Stimulated activated CD8-positive, alpha-beta memory T cell treated with anti-CD3 and anti-CD28 coated beads, Interleukin-15, amount 100 ng/mL, for 4 hours (primary cell): ENCODE measurements around the gene DCT.

ENCODE experiments used
- DNase-seq, 2 donors: peaks; one replicate each; pipeline ENCODE4 v3.0.0-alpha.2; 2020; ENCODE audit warnings: low read depth in 2 of 2

Gene DCT

DNA sequence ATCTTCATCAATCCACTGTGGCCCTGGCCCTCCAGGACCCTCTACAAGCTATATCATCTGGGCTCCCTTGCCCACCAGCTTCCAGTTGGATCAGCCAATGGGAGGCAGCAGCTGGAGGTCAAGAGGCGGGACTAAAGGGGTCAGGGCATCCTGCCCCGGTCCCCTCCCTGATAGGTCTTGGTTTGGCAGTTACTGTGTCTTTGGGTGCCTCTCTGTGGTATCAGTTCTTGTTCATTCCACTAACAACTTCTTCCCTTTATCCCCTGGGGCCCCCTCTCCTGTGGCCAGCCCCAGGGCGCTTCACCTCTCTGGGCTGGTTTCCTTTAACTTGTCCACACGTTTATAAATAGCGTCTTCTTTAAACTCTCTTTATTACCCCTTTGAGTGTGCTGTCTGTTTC, 83.6 kb downstream of the DCT start:
- no peak for DNase-seq

DNA sequence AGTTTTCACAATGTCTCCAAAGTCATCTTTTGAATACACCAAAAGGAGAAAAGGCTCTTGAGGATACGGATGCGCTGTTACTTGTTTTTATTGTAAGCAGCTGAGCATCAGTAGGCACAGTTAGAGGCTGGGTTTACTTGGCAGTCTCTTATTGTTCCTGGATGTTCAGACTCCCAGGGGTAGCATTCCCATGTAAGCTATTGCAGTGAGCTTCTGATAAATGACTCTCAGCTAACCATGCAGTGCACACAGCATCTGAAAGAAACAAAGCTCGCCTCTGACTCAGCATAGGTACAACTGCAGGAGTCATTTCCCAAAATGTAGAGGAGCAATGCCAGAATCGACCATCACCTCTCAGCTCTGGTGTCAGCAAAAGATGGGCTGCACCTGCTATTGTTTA, 84.8 kb downstream of the DCT start:
- no peak for DNase-seq

- no peak for DNase-seq
These were observed 88.6 kb downstream of the DCT start for GRCh38 chr13:94390881-94391280.

GRCh38 chr13:94389604-94390351, 89.7 kb downstream of the DCT start:
- no peak for DNase-seq

DNA sequence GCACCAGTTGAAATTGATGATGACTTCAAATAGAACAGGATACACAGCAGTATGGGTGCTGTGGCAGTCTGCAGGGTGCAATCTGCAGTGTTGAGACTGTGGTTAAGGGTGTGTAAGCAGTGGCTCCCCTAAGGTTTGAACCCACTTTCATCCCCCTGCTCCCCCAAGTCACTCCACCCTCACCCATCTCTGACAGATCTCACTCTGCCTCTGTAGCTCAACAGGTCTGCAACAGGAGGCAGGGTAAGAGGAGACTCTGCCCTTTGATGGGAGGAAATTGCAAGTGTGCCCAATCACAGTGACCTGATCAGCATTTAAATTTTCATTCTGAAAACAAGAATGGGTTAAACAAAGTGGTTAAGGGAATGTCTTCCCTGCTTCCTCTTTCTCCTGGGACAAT, 92.4 kb downstream of the DCT start:
- DNase-seq, result no peak
